ENCODE data around the gene SLC25A27. TPM values are rescaled to one million over a fixed set of nuclear protein-coding genes. Genes with fewer than 3 reads are reported as not detected.

SLC25A27 gene
- total and polyA plus RNA-seq, 9 of the 15 experiments (the other 6 are each of a cell fraction or from before 2014, with no cell fraction given): not detected

DNA sequence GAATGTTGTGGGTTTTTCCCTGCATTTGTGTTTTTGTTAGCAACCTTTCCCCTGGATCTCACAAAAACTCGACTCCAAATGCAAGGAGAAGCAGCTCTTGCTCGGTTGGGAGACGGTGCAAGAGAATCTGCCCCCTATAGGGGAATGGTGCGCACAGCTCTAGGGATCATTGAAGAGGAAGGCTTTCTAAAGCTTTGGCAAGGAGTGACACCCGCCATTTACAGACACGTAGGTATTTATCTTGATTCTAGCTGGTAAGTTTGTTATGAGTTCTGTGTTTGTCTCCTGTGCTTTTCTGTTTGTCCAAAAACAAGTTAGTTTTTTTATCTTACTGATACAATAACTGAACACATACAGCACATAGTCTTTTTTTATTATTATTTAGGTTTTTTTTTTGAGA lies 3.0 kb downstream of the SLC25A27 start:
- H3K79me2 ChIP-seq (ENCODE audit: control insufficient read depth, insufficient read depth, low read length): no peaks in the 10 kb centered on the region
- WGBS (ENCODE audit: insufficient coverage, low coverage, missing lambda C conversion rate): 1% methylated on average over 6 of the region's 6 CpGs
- no peak for TF ChIP-seq STAG1 (CRISPR knock-in tag; IDR thresholded peaks at IDR 0.05; ENCODE audit: borderline replicate concordance)
- TF ChIP-seq, protein P1, sequence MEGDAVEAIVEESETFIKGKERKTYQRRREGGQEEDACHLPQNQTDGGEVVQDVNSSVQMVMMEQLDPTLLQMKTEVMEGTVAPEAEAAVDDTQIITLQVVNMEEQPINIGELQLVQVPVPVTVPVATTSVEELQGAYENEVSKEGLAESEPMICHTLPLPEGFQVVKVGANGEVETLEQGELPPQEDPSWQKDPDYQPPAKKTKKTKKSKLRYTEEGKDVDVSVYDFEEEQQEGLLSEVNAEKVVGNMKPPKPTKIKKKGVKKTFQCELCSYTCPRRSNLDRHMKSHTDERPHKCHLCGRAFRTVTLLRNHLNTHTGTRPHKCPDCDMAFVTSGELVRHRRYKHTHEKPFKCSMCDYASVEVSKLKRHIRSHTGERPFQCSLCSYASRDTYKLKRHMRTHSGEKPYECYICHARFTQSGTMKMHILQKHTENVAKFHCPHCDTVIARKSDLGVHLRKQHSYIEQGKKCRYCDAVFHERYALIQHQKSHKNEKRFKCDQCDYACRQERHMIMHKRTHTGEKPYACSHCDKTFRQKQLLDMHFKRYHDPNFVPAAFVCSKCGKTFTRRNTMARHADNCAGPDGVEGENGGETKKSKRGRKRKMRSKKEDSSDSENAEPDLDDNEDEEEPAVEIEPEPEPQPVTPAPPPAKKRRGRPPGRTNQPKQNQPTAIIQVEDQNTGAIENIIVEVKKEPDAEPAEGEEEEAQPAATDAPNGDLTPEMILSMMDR (IDR thresholded peaks at IDR 0.05 in 2 of 3, conservative IDR thresholded peaks at IDR 0.05 in 1 of 3; ENCODE audit: insufficient read depth in 2 of 3, low read depth in 1 of 3, low read length in 3 of 3): peak; percentile 39 to 52 (median 51); a peak in 5 of 6 replicates
- TF ChIP-seq, protein P2, sequence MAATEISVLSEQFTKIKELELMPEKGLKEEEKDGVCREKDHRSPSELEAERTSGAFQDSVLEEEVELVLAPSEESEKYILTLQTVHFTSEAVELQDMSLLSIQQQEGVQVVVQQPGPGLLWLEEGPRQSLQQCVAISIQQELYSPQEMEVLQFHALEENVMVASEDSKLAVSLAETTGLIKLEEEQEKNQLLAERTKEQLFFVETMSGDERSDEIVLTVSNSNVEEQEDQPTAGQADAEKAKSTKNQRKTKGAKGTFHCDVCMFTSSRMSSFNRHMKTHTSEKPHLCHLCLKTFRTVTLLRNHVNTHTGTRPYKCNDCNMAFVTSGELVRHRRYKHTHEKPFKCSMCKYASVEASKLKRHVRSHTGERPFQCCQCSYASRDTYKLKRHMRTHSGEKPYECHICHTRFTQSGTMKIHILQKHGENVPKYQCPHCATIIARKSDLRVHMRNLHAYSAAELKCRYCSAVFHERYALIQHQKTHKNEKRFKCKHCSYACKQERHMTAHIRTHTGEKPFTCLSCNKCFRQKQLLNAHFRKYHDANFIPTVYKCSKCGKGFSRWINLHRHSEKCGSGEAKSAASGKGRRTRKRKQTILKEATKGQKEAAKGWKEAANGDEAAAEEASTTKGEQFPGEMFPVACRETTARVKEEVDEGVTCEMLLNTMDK (IDR thresholded peaks at IDR 0.05; ENCODE audit: borderline replicate concordance, insufficient read depth, low read depth, low read length, poor library complexity, severe bottlenecking): peak; percentile 69
- no peak overlapping the region for H3K27ac ChIP-seq (ENCODE audit: extremely low read depth, low read depth, low read length)
- peaks cover 0 to 10% of the 10 kb centered on the region in 2 experiments; a peak in 2 of 5 replicates for H3K4me1 ChIP-seq (replicated peaks in 1 of 2; ENCODE audit: control insufficient read depth in 2 of 2, insufficient read depth in 2 of 2, low read length in 2 of 2)
- H3K4me3 ChIP-seq: no peak overlapping the region
- FAIRE-seq: peak; percentile 11
- DNase-seq (ENCODE audit: extremely low read depth in 1 of 4, low spot score in 3 of 4): peak; percentile 16 to 48 (median 24)
- POLR2A ChIA-PET: interaction anchor here (1.2 kb wide), 1 partner anchor 12 kb away, joined by 5 read pairs; no protein-coding TSS in a partner anchor
- no peak overlapping the region for H3K4me2 ChIP-seq (ENCODE audit: insufficient read depth, low read length)
- no peak overlapping the region for H3K9ac ChIP-seq (ENCODE audit: insufficient read depth in 1 of 2, low read depth in 2 of 2, low read length in 2 of 2)
- no peaks in the 10 kb centered on the region for H4K20me1 ChIP-seq (replicated peaks; ENCODE audit: control insufficient read depth, insufficient read depth, low read length)
- peak; percentile 58 for ATAC-seq
- peaks cover 2 to 11% of the 10 kb centered on the region in 2 experiments; a peak in 3 of 5 replicates for H3K27me3 ChIP-seq (ENCODE audit: control insufficient read depth in 2 of 2, insufficient read depth in 2 of 2, low read length in 2 of 2)
- in situ Hi-C loops (cut with MboI) (no loop called here), intact Hi-C loops (cut with micrococcal nuclease) (no loop called here)
- no peaks in the 10 kb centered on the region for H3K9me1 ChIP-seq (ENCODE audit: control insufficient read depth, insufficient read depth, low read length)
- BruUV-seq (replicated peaks): no TSS peak
- no peak overlapping the region for H2AFZ ChIP-seq (ENCODE audit: low read depth, low read length)
- no peaks in the 10 kb centered on the region for H3K36me3 ChIP-seq (ENCODE audit: control insufficient read depth, insufficient read depth, low read length)
- H3K9me3 ChIP-seq (replicated peaks; ENCODE audit: control insufficient read depth, insufficient read depth, low read depth, low read length): no peaks in the 10 kb centered on the region
- CTCF ChIA-PET (ENCODE audit: low intra/inter-chr PET ratio): no interaction called here
